NCI-H524 (cell line): ENCODE results near the gene PXYLP1.

Experiments
- DNase-seq, 2 experiments: peaks; one replicate each; lab custom pipeline; 2025; lab: John Stamatoyannopoulos, UW

Gene PXYLP1

GRCh38 chr3:141249041-141249440 is 17.4 kb downstream of the PXYLP1 start:
- no peak for DNase-seq

- DNase-seq, result no peak
These were observed 18.7 kb downstream of the PXYLP1 start for GRCh38 chr3:141250342-141250741.

GRCh38 chr3:141250828-141251227 is 19.2 kb downstream of the PXYLP1 start:
- no peak for DNase-seq

DNA sequence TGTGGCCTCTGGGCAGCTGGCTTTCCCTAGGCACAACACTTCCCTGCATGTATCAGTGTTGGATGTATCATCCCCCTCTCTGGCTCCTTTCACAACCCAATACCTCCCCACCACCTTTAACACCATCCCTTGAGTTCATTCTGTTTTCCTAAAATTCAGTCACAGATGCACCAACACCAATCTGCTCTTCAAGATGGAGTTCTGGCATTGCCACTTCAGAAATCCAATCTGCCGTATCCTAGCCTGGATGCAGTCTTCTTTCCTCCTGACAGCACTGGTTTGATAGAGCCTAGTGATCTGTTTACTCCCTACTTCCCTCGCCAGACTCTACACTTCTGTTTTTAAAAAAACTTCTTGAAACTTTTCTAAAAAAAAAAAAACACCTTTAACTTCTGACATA is 21.7 kb downstream of the PXYLP1 start:
- DNase-seq, result no peak

DNA sequence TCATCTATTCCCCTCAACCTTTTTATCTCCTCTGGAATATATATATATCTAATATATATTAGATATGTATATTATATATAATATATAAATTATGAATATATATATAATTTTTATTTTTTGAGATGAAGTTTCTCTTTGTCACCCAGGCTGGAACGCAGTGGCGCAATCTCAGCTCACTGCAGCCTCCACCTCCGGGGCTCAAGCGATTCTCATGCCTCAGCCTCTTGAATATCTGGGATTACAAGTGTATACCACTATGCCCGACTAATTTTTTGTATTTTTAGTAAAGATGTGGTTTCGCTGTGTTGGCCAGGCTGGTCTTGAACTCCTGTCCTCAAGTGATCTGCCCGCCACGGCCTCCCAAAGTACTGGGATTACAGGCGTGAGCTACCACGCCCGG is 22.2 kb downstream of the PXYLP1 start:
- no peak for DNase-seq

GRCh38 chr3:141255137-141255845 is 23.7 kb downstream of the PXYLP1 start:
- DNase-seq, result no peak

DNA sequence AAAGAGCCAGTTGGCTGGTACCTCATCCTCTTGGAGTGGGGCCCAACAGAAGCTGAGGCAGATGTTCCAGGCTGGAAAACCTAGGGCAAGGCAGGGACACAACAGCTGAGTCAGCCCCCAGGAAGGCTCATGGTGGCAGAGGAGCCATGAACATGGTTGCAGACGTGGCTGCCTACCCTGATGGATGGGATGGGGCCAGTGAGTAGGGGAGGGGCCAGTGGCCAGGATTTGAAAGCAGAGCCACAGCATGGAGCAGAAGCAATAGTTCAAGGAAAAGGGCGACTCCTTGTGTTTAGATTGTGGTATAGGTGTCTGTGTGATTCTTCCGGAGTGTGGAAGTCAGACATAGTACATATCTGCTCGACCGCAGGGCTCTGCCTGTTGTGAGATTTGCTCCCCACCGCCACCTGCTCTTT is 24.2 kb downstream of the PXYLP1 start:
- peak in 1 of 2 experiments; percentile 26 for DNase-seq

DNA sequence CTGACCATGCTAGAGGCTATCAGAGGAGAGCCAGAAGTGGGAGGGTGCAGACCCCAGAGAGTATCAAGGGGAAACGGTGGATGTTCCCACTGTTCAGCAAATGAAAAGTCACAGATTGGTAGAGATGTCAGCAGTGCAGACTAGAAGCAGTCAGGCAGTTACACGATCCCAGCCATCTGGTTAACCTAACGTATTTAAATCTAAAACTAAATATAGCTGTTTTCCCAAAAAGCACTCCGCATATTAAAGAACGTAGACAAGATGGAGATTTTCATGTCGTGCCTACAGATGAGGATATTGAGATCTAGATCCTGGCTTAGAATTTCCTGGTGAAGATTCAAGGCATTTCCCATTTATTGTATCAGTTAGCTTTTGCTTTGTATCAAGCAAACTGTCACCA is 25.2 kb downstream of the PXYLP1 start:
- no peak for DNase-seq

GRCh38 chr3:141257961-141258360 is 26.3 kb downstream of the PXYLP1 start:
- no peak for DNase-seq

DNA sequence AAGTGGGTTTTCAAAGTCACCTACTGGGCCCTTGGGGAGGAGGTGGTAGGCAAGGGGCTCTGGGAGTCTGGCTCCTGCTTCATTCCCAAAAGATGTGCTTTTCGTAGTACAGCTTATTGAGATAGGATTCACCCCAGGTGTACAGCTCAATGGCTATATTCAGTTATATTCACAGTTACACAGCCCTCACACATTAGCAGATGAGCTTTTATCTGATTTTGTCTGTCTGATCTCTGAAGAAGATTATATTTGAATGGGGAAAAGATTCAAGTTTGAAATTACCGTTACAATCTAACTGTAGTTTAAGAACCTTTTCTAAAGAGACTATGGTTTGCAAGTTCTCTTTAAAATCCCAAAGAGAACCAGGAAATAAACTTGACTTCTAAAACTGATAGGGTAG is 27.3 kb downstream of the PXYLP1 start:
- DNase-seq, result no peak

DNA sequence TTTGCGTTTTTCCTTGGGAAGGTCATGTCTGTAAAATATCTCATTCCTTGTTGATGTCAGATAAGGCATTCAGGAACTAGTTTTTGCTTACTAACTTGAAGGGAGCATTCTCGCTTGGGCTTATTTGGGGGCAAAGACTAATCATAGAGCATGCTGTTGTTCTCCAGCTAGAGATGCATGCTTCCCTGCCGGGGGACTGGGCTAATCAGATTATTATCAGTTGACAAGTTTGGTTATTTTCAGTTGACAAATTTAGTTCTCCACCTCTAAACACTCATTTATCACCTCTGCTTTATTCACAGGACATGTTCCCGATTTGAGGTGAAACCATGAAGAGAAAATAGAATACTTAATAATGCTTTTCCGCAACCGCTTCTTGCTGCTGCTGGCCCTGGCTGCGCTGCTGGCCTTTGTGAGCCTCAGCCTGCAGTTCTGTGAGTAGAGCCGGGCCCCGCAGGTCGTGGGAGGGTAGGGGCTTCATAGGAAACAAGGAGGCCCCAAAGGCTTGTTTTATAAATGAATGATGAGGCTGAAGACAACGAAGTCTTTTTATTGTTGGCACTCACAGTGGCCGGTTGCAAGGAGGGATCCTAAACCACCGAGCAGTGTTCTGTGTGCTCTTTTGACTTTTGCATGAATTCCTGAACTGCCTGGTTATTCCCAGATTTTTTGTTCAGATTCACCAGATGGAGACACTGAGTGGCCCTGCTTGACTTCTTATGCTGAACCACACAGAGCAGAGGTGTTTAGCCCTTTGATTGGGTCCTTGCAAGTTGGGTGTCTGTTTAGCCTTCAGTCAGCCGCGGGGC is 28.4 kb downstream of the PXYLP1 start:
- no peak for DNase-seq

DNA sequence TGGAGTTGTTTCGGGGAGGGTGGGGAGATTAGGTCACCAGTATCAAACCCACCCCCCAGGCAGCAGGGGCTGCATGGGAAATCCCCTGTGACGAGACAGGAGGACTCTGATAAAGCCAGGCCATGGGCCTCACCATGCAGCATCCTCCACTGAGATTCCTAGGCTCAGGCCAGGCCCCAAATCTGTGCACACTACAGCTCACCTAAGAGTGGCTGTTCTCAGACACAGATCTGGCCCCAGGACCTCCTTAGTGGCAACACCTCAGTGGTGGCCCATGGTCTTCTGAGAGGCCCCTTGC is 29.0 kb downstream of the PXYLP1 start:
- DNase-seq, result no peak

GRCh38 chr3:141261472-141262307 is 30.1 kb downstream of the PXYLP1 start:
- DNase-seq, result peak in 1 of 2 experiments; percentile 25

- no peak for DNase-seq
These were observed 30.7 kb downstream of the PXYLP1 start for GRCh38 chr3:141262308-141262705.

- no peak for DNase-seq
These were observed 34.6 kb downstream of the PXYLP1 start for GRCh38 chr3:141266186-141266585.

DNA sequence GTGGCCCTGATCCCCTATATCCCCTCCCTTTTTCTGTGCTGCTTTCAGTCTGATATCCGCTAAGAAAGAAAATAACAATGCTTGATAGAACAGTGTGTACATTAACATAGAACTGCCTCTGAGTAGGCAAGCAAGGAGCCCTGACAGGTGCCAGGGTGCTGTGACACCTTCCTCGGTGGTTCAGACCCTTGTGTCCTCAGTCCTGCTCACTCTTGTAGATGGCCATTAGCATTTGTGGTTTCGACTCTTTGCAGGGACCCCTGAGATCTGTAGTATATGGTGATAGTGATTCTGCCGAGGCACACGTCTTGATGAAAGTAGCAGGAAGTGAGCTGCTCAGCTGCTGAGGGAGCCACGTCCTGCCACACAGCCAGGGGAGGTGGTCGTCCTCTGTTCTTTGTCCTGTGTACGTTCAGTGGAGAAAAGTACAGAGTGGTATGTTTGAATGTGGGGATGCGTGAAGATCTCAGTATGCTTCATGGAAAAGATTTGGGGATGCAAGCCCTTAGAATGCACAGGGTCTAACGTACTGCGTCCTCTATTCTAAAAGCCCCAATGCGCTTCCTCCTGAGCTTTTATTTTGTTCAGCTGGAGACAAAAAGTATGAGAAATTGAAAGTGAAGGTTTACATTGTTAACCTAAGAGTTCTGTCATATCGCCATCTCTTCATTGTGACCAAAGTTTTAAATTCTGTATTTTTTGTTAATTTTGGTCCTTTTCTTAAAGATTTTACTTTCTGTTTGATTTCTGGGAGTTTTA is 35.4 kb downstream of the PXYLP1 start:
- no peak for DNase-seq

- DNase-seq, result no peak
These were observed 36.0 kb downstream of the PXYLP1 start for GRCh38 chr3:141267629-141268028.

- DNase-seq, result no peak
These were observed 36.7 kb downstream of the PXYLP1 start for GRCh38 chr3:141268306-141268705.

DNA sequence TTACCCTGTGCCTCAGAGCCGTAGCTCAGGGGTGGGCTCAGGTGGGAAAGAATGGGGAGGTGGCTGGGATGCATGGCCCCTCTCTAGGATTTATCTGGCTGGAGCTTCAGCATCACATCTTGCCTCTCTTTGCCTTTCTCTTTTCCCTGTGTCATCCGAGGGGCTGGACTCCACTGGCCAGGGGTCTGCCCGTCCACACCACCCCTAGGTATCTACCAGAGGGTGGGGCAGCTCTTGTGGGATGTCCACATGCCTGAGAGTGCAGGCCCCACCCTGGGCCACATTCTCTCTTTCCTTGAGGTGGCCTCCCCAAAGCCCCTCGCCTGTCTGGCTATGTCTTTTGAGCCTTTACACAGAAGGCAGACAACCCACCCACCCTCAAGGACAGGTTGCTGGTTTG is 37.2 kb downstream of the PXYLP1 start:
- DNase-seq, result no peak

DNA sequence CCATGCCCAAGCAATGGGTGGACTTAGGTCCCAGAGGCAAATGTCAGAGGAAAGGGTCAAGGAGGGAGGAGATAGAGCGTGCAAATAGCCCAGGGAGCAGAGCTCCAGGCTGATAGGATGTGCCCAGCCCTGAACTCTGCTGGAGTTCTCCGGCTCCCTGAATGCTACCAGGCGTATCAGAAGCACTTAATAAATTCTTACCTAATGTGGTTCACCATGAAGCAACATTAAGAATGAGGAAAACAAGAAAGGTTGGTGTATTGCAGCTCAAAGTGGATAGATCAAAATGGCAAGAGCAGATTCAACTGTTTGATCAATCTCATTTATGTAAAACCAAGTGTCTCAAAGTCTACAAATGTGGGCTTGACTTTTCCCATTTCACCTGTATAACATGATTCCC is 38.3 kb downstream of the PXYLP1 start:
- DNase-seq, result no peak

- no peak for DNase-seq
These were observed 39.8 kb downstream of the PXYLP1 start for GRCh38 chr3:141271279-141272030.
